ENCODE measurements around the gene SLC6A7.

SLC6A7 gene

DNA sequence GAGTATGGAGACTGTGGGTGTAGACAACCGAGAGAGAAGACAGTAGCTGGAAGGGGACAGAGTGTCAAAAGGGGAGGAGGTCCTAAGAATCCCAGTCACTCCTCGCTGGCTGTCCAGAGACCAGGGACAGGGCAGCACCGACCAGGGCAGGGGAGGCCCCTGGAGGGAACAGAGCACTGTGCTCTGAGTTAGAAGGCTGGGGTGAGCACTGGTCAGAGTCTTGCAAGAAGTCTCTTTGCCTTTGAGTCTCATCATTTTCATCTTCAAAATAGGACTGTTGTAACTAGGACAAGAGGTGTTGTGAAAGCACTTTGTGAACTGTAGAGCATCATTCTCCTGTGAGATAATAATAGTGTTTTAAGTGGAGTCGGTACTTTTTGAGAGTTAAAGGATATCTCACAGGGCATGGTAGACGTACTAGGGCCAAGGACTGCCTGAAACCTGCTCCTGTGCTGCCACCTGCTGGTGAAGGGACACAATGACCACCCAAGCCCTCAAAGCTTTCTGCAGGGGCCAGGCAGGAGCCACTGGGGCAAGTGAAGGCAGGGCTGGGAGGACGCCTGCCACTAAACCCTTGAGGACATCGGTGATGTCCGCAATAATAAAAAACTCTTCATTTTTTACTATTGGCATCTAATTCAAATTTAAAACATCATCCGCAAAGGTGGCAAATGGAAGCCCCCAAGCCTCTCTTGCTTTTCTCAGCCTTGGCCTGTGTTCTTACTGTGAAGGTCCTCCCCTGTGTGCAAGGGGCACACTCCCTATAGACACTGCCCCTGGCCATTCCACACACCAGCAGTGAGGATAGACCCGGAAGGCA lies 28.2 kb downstream of the SLC6A7 start:
- no peak for TF ChIP-seq GATA3 (IDR thresholded peaks at IDR 0.05; ENCODE audit: low read depth, low read length)
- TF ChIP-seq GATA2 (IDR thresholded peaks at IDR 0.05; ENCODE audit: low read depth, low read length): no peak

DNA sequence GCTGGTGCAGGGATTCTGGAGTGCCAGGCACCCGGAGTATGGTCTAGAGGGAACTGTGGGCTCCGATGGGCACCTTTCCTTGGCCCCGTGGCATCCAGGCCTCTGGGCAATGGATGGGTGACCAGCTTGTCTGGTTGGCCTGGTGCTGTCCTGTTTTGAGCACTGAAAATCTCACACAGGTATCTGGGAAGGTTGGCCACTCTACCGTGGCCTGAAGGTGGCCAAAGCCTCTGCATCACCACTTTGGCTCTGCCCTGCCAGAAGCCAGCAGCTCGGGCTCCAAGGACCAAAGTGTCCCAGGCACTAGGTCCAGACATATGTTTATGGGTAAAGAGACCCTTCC lies 28.8 kb downstream of the SLC6A7 start:
- TF ChIP-seq GATA2 (IDR thresholded peaks at IDR 0.05; ENCODE audit: low read depth, low read length) (no peak), GATA3 (IDR thresholded peaks at IDR 0.05; ENCODE audit: low read depth, low read length) (no peak)

DNA sequence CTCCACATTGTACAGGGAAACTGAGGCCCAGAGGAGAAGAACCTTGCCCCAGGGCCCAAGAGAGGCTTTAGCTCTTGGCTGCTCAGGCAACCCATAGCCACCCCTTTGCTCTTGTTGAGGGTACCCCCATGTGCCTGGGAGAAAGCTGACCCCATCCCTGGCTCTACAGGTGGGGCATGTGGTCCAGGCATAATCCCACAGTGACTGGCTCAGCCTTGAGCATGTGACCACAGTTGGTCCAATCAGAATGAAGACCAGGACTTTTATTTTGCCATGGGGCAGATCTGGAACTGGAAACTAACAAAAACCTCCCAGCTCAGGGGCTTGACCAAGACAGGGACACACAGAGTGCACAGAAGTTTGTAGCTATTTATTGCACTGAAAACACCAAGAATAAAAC lies 29.3 kb downstream of the SLC6A7 start:
- TF ChIP-seq GATA2 (IDR thresholded peaks at IDR 0.05; ENCODE audit: low read depth, low read length): no peak
- TF ChIP-seq GATA3 (IDR thresholded peaks at IDR 0.05; ENCODE audit: low read depth, low read length): no peak

DNA sequence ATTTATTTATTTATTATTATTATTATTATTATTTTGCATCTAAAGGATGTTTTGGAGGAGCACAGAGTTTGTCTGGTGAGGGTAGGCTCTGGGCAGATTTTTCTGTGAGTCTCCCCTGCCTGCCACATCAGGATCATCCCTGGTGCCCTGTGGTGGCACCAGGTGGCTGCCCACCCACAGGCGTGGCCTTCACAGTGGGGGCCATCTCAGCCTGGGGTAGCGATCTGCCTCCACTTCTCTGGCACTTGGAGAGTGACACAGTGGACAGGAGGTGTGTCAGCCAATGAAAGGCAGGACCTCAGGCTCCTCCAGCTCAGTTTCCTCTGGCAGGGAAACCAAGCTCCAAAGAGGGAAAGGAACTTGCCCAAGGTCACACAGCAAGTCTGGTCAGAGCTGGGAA lies 30.0 kb downstream of the SLC6A7 start:
- no peak for TF ChIP-seq GATA3 (IDR thresholded peaks at IDR 0.05; ENCODE audit: low read depth, low read length)
- no peak for TF ChIP-seq GATA2 (IDR thresholded peaks at IDR 0.05; ENCODE audit: low read depth, low read length)

DNA sequence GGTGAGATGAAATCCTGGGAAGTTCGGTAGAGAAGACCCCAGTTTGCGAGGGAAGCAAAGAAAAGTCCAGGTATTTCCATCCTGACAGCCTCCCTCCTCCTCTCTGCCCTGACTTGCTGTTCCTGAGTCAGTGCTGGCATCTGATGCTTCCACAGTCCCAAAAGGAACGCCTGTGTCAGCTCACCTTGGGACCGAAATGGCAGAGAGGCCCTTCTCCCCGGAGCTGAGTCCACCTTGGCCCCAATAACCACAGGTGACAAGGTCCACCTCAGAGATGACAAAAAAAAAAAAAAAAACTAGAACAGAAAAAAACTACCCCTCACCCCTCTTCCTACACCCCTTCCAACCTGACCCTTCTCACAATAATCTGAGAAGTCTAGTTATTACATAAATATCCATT lies 31.6 kb downstream of the SLC6A7 start:
- TF ChIP-seq GATA3 (IDR thresholded peaks at IDR 0.05; ENCODE audit: low read depth, low read length) (no peak), GATA2 (IDR thresholded peaks at IDR 0.05; ENCODE audit: low read depth, low read length) (no peak)

DNA sequence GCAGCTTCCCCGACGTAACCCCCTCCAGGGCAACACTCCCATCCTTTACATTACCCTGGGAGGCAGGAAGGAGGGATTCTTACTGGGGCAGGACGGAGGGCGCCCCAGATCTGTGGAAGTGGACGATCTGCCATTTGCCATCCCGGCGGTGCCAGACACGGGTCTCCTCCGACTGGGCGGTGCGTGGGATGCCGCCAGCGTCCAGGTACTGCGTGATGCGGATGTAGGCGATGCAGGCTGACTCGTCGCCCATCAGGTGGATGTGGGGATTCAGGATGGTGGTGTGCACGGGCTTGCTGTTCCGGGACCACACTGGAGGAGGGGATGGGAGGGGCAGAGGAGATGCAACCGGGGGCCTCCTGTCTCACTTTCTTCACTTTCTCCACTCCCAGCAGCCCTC lies 33.0 kb downstream of the SLC6A7 start:
- TF ChIP-seq GATA3 (IDR thresholded peaks at IDR 0.05; ENCODE audit: low read depth, low read length) (no peak), GATA2 (IDR thresholded peaks at IDR 0.05; ENCODE audit: low read depth, low read length) (no peak)

DNA sequence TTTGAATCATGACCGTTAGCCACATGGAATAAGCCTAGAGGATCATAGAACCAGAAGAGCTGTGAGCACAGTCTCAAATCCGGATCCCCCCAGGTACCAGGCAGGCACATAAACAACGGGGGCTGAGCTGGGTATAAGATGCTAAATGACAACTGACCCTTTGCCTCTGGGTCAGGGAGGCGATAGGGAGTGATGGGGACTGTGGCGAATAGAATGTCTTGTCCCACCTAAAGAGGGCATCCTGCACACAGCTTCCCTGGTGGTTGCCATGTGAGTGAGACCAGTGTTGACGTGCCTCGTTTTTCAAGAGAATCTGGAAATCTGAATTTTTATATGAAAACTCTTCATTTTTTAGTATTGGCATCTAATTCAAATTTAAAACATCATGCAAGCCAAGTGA lies 33.6 kb downstream of the SLC6A7 start:
- no peak for TF ChIP-seq GATA3 (IDR thresholded peaks at IDR 0.05; ENCODE audit: low read depth, low read length)
- no peak for TF ChIP-seq GATA2 (IDR thresholded peaks at IDR 0.05; ENCODE audit: low read depth, low read length)

DNA sequence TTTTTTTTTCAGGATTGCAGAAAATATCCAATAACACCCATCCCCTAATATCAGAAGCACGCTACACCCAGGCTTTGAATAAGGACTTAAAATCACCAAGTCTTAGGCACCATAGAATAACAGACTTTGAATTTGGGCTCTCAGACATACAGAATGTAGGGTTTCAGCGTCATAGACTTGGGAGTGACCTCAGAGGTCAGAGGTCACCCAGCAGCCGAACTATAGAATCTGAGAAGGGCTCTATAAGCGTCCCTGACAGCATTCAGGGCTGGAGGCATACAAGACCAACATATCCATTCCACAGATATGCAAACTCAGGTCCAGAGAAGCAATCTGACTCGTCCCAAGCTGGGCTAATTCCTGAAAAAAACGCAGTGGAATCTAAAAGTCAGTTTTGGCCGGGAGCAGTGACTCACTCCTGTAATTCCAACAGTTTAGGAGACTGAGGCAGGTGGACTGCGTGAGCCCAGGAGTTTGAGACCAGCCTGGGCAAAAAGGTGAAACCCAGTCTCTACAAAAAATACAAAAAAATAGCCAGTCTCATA lies 34.7 kb downstream of the SLC6A7 start:
- TF ChIP-seq GATA2 (IDR thresholded peaks at IDR 0.05; ENCODE audit: low read depth, low read length) (no peak), GATA3 (IDR thresholded peaks at IDR 0.05; ENCODE audit: low read depth, low read length) (no peak)

DNA sequence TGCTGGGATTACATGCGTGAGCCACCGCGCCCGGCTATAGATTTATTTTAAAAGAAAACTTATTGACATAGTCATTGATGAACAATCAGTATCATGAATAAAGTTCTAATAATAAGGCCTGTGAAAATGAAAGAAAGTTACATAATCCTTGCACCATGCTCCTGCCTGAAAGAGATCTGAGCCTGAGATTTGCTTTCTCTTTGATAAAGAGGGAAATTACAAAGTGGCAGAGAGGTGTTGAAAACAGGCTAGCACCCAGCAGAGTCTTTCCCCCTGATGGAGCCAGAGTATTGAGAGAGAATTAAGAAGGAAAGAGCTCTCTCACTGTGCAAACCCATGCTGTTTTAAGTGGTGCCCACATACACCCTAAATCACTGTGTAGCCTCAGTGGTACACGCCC lies 37.2 kb downstream of the SLC6A7 start:
- no peak for TF ChIP-seq GATA3 (IDR thresholded peaks at IDR 0.05; ENCODE audit: low read depth, low read length)
- no peak for TF ChIP-seq GATA2 (IDR thresholded peaks at IDR 0.05; ENCODE audit: low read depth, low read length)

DNA sequence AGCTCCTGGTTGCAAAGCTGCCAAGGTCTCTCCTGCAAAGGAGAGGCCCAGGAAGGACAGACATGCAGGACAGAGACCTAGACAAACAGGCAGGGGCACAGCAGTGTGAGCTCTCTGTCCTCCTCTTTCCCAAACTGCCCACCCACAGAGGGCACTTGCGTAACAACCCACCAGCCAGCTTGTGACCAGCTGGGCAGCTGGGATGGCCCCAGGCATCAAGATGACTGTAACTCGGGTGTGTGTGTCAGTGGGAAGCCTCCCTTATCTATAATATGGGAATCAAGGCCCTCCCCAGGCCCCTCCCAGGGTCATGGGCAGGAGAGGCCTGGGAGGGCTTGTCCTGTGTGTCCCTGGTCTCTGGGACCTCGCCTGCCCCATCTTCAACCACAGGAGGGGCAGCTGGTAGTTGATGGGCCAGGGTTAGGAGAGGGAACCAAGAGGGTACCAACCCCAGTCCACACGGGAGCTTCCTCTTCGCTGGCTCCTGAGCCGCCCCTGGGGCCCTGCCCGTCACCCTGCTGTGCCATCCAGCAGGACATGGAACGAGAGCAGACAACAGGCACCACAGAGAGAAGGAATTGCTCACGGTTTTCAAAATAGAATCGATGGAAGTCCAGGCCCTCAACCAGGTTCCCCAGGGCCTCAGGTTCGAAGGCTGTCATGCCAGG lies 37.9 kb downstream of the SLC6A7 start:
- no peak for TF ChIP-seq GATA3 (IDR thresholded peaks at IDR 0.05; ENCODE audit: low read depth, low read length)
- TF ChIP-seq GATA2 (IDR thresholded peaks at IDR 0.05; ENCODE audit: low read depth, low read length): no peak

DNA sequence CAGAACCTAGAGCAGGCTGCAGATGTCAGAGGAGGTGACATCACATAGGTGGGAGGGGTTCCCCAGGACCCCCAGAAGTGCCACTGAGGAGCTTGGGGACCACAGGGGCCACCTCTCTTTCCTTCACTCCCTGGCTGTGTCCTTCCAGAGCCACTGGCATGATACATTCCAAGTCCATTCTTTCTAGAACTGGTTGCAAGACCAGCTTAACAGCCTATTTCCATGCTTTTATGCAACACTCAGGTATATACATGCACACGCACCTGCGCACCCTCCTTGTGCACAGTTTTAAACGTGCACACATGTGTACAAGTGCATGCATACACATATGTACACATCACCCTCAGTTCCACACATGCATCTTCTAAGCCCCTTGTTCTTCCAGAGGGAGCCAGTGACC lies 39.7 kb downstream of the SLC6A7 start:
- TF ChIP-seq GATA2 (IDR thresholded peaks at IDR 0.05; ENCODE audit: low read depth, low read length) (no peak), GATA3 (IDR thresholded peaks at IDR 0.05; ENCODE audit: low read depth, low read length) (no peak)

DNA sequence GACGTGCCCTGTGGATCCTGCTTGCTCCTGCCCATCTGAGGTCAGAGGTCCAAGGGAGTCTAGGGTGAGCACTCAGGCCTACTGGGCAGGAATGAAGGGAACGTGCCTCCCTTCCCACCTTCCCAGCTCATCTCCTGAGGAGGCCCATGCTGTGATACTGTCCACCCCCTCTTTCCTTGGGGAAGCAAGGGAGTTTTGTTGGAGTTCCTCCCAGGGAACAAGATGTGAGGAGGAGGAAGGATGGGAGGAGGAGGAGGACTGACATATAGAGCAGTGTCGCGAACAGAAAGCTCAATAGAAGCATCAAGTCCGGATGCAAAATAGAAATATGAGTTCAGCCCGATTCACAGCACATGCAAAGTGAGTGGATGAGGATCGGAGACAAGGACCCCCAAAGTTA lies 41.0 kb downstream of the SLC6A7 start:
- TF ChIP-seq GATA3 (IDR thresholded peaks at IDR 0.05; ENCODE audit: low read depth, low read length): no peak
- TF ChIP-seq GATA2 (IDR thresholded peaks at IDR 0.05; ENCODE audit: low read depth, low read length): no peak

DNA sequence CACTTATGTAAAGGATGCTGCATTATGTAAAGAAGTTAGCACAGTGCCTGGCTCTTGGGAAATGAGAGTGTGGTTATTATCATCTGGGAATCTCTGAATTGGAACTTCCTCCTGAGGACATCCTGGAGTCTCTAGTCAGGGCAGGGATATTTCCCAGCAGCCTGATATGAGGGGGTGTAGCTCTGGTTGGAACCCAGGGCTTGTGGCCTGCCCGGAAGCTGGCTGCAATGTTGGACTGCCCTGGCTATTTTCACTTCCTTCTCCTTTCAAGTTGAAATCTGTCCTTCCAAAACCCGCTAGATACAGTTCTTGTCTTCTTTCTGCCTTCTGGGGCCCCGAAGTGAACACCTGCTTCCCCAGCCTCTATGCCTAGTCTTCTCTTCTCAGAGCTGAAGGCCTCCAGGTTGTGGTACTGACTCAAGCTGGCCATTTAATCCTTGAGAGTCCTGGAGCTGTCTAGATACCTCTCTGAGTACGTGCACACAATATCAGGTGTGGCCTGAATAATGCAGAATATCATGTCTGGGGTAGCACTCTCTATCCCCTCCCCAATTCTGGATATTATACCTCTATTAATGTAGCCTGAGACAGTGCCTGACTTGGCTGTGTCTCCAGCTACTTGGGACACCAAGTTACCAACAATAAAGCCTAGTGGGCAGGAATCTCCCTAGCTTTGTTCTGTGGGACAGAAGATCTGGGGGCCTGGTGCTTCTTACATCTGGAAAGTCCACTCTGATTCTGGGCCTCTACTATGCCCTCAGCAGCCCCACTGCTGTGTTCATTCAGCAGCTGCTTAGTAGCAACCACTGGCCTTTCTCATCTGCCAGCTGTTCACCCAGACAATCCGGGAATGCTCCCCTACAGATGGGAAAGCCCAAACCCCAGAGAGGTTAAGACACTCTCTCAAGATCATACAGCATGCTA lies 45.0 kb downstream of the SLC6A7 start:
- TF ChIP-seq GATA3 (IDR thresholded peaks at IDR 0.05; ENCODE audit: low read depth, low read length) (no peak), GATA2 (IDR thresholded peaks at IDR 0.05; ENCODE audit: low read depth, low read length) (no peak)

DNA sequence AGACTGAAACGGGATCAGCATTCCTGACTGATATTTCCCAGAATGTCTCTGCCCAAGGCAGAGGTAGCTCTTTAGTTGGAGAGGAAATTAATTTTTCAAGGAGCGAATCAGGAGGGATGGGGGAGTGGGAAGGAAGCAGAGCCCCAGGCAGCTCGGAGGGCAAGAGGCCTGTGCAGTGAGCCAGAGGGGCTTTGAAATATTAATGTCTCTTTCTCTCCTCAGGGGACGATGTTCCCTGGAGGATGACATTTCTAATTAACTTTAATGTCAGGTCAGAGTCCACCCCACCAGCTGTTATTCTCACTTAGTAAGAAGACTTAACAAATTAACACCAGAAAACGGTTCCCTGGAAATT lies 45.6 kb downstream of the SLC6A7 start:
- TF ChIP-seq GATA3 (IDR thresholded peaks at IDR 0.05; ENCODE audit: low read depth, low read length) (no peak), GATA2 (IDR thresholded peaks at IDR 0.05; ENCODE audit: low read depth, low read length) (no peak)
